HG03342 (cell line): ENCODE results near the gene DGCR2.
"Not testable (repeated sequence)": the region's sequence is repeated elsewhere in the genome, so short reads cannot be mapped to it uniquely, and the experiment has no call there.

ENCODE experiments used
- ATAC-seq: cut with Tn5 transposase; IDR thresholded peaks from one replicate; pipeline ENCODE4 v1.9.1; 2021; ENCODE audit warnings: mild to moderate bottlenecking, moderate library complexity; ENCODE audit not compliant: unreplicated experiment

Gene DGCR2

DNA sequence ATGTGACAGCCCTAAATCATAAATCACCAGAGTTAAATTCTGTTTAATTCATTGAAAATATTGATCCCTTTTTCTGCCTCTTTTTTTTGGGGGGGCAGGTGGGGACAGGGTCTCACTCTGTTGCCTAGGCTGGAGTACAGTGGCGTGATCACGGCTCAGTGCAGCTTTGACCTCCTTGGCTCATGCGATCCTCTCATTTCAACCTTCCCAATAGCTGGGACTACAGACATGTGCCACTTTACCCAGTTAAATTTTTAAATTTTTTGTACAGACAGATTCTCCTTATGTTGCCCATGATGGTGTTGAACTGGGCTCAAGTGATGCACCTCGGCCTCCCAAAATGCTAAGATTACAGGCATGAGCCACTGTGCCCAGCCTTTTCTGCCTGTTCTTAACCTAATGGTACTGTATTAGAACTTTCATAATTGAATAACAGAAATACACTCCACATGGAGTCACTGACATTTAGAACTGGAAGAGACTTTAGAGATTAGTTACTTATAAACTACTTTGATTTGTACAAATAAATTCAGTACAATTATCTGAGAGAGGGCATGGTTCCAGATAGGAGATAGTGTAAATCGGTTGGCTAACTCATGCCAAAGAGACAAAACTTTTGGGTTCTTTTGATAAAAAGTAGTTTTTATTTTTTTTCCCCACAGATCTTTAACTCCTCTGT, 109.8 kb downstream of the DGCR2 start:
- ATAC-seq, result no peak

DNA sequence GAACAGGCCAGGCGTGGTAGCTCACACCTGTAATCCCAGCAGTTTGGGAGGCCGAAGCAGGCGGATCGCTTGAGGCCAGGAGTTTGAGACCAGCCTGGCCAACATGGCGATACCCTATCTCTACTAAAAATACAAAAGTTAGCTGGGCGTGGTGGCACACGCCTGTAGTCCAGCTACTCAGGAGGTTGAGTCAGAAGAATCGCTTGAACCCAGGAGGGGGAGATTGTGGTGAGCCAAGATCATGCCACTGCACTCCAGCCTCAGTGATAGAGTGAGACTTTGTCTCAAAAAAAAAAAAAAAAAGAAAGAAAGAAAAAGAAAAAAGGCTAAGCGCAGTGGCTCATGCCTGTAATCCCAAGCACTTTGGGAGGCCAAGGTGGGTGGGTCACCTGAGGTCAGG, 110.6 kb downstream of the DGCR2 start:
- ATAC-seq, result not testable (repeated sequence)

DNA sequence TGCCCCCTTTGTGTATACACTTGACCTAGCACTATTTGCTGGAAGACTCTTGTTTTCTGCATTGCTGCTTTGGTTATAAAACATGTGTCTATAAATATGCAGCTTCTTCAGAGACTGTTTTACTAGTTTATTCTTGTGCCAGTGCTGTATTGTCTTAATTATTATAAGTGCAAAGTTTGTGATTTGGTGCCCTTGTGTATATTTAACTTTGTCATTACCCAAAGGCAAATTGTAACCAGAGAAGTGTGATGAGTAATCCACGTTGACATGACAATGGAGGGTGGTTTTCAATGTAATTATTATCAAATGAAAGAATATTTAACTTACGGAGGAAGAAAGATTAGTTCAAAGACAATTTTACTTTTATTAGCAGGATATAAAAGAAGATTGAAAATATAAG, 111.1 kb downstream of the DGCR2 start:
- ATAC-seq, result no peak

DNA sequence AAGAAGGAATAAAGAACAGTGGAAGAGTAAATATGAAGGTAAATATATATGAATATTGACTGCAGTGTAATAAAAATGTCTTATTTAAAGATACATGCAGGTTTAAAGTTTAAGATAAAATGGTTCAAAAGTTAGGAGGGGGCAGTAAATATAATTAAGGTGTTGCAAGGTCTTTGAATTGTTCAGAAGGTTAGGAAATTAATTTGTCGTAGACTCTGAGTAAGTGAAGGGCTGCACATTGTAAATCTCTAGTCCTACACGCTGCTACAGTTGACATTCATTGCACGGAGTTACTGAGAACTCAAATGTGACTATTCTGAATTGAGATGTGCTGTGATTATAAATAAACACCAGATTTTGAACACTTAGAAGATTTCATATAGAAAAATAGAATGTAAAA, 116.3 kb downstream of the DGCR2 start:
- no peak for ATAC-seq

DNA sequence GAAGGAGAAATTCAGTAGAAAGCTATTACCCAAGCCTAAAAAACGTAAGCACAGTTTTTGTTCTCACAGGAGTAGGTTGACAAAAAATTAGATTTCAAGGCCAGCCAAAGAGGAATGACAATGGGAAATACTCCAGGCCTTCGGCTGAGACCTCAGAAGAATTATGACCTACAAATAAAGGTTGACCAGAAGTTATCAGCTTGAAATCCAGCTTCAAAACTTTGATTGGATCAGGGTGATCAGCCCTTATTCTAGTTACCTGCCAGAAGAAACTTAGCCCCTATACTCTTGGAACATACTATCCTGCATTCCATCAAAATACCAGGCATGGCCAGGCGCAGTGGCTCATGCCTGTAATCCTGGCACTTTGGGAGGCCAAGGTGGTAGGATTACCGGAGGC, 117.7 kb downstream of the DGCR2 start:
- no peak for ATAC-seq

DNA sequence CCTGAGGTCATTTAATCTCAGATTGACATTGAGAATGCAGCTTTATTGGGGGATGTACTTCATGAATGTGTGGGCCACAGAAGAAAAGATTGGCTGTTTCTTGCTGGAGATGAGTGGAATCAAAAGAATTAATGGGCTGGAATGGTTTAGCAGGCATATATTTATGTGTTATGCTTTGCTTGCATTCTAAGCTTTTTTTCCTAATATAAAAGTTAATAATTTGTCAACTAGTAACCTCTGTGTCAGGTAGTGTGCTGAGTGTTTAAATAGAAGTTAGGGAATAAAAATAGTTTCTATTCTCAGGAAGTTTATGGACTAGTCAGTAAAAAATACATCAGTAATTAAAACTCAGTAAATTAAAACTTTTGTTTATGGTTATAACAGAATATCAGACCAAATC, 118.7 kb downstream of the DGCR2 start:
- ATAC-seq, result no peak

DNA sequence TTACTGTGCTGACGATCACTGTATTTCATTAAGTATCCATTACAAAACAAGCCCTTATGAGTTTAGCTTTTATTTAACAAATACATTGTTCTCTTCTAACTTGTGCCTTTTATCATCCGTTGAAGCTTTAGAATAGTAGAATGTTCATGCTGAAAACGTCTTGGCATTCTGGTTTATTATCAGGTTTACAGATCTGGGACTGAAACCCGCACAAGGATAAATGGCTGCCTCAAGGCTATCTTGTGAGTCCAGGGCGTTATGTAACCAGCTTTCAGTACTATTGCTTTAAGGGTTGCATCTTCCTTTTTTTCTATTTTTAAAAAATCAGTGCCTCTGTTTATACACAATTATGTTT, 119.6 kb downstream of the DGCR2 start:
- ATAC-seq, result no peak

DNA sequence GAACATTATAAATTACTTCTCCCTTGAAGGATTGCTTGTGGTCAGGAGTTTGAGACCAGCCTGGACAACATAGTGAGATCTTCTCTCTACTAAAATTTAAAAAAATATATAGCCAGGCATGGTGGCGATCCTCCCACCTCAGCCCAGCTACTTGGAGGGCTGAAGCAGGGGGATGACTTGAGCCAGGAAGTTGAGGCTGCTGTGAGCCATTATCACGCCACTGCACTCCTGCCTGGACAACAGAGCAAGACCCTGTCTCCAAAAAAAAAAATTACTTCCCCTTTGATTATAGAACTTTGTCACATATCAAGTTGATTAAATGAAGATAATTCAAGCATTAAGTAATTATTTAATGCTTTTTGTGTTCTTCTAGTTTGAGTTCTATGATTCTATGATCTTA, 121.0 kb downstream of the DGCR2 start:
- ATAC-seq, result no peak

DNA sequence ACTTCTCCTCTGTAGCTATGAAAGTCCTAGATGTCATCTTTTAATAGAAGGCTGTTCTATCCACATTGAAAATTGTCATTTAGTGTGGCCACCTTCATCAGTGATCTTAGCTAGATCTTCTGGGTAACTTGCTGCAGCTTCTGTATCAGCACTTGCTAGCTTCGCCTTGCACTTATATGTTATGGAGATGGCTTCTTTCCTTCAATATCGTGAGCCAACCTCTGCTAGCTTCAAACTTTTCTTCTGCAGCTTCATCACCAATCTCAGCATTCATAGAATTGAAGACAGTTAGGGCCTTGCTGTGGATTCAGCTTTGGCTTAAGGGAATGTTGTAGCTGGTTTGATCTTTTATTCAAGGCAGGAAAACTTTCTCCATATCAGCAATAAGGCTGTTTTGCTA, 122.1 kb downstream of the DGCR2 start:
- ATAC-seq, result not testable (repeated sequence)

DNA sequence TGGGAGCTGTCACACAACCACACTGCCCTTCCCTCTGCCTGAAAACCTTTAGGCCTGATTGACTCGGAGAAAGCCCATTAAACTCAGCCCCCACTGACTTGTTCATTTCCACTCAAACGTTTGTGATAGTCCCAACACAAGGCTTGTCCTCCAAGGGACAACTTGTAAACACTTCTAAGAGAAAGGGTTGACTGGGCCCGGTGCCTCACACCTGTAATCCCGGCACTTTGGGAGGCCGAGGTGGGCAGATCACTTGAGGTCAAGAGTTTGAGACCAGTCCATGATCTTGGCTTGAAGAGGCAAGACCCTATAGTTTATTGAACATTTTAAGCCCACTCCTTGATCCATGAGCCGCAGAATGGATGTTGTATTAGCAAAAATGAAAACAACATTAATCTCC, 122.8 kb downstream of the DGCR2 start:
- ATAC-seq, result no peak

DNA sequence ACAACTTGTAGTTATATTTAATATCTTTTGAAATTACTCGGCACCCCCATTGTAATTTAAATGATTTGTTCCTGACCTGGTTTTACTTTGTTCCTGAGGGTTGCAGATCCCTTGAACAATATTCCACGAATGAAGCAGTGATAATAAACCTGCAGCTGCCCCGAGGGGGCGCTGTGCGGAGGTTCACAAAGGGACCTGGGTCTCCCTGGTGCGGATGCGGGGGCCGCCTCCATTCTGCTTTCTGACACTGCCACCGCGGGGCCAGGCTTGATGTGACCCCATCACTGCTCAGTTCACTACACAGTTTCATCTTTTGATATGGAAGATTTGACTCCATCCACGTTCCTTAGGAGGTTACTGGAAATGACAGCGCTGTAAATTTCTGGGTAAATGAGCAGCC, 123.2 kb downstream of the DGCR2 start:
- ATAC-seq, result no peak

DNA sequence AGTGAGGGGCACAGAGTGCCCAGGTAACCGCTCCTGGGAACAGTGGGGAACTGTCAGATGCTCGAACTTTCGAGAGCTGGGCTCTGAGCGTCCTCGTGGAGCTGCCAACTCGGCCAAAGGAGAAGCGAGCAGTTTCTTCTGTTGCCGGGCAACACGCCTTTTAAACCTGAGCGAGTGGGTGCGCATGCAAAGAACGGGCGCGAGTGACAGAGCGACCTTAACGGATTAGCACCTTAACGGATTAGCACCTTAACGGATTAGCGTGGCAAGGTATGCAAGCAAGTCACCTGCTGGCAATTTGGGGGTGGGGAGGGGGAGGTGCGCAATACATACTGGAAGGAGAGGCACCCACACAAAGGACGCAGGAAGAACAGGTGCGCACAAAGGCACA, 124.3 kb downstream of the DGCR2 start:
- no peak for ATAC-seq

DNA sequence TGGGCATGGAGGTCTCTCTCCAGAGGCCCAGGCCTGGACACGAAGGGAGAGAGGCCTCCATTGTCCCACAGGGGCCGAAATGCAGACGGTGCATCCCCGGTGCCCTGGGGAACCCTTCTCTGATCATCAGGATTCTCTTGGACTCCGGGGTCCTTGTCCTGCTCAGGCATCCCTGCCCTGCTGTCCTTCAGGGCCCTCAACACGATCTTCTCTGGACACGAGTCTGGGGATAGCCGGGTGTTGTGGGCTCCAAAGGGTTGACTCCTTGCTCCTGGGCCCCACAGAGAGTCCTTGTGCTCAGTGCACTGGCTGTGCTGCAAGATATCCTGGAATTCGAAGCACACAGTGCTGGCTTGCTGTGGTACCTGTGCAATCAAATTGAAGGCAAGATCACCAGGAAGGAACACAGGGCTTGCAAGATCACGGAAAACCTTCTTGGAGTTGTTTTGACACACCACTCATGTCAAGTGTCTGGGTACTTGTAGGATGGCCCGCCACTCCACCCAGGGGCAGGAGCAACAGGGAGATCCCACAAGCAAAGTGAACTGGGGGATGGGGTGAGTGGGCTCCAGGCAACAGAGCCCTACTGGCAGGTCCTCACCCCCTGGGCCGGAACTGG, 124.8 kb downstream of the DGCR2 start:
- ATAC-seq, result no peak

DNA sequence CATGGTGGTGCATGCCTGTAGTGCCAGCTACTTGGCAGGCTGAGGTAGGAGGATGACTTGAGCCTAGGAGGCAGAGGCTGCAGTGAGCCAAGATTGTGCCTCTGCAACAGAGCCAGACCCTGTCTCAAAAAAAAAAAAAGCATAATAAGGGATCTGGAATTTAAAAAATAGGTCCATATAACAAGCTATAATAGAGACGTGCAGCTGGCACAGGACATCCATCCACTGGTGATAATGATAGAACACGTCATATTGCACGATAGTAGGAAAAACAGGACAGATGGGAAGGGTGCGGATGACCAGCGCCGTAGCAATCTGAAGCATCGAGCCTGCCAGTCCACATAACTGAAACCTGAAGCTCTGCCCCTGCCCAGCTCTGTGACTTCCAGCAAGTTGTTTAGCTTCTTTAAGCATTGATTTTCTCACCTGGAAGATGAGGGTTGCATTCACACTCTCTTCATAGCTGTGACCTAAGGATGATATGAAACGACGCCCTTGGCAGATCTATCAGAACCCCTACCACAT, 125.8 kb downstream of the DGCR2 start:
- ATAC-seq, result no peak

DNA sequence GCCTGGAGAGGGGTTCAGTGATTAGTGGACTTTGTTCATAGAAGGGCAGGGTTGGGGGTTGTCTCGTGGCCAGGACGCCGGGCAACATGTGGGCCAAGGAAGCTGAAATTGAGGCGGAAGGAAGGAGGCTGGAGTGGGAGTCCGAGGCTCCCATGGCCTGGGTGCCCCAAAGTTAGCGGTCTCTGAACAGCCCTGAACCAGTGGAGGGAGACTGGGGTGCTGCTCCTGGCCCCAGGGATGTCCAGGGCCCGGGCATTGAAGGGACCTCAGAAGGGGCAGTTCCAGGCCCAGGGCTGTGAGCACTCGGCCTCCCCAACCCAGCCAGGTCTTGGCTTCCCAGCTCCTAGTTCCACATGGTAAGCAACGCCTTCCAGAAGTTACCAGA, 126.9 kb downstream of the DGCR2 start:
- ATAC-seq, result no peak

DNA sequence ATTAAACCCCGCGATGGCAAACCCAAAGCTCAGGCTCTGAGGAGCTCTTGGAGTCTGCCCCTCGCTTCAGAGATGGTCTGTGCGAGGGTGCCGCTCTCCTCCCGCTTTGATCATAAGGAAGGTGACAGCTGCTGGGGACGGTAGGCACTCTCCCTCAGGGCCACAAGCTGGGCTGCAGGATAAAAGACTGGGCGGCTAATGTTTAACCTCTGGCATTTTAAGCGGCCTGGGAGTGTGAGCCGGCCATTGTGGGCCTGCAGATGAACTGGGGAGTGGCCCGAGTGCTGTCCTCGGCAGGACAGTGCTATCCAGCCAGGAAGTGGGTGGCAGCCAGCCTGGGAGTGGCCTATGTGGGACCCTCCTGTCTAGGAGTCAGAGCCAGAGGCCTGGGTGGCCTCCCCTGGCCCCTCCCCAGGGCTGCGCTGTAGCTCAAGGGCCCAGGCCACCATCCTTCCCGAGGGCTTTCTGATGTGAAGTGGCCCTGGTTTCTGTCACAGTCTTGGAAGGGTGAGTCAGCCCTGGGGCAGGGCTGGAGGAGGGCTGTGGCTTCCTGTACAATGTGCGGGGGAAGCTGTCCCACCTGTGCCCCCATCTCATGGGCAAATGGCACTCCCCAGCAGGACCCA, 127.4 kb downstream of the DGCR2 start:
- no peak for ATAC-seq

DNA sequence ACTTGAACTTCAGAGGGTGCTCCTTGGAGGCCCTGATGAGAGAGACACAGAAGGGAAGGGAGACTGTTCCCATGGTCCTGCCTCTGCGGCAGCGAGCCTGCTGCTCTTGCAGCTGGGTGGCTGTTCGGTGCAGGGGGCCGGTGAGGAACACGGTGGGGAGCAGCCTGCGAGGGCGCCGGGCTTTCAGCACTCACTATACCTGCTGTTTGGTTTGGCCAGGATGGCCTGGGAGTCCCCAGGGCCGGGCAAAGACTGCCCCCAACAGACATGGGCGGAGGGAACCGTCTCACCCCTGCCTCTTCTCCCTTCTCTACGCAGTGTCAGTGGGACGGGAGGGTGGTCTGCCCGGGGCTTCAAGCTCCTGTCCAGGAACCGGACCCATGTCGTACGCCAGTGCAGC, 128.2 kb downstream of the DGCR2 start:
- no peak for ATAC-seq

DNA sequence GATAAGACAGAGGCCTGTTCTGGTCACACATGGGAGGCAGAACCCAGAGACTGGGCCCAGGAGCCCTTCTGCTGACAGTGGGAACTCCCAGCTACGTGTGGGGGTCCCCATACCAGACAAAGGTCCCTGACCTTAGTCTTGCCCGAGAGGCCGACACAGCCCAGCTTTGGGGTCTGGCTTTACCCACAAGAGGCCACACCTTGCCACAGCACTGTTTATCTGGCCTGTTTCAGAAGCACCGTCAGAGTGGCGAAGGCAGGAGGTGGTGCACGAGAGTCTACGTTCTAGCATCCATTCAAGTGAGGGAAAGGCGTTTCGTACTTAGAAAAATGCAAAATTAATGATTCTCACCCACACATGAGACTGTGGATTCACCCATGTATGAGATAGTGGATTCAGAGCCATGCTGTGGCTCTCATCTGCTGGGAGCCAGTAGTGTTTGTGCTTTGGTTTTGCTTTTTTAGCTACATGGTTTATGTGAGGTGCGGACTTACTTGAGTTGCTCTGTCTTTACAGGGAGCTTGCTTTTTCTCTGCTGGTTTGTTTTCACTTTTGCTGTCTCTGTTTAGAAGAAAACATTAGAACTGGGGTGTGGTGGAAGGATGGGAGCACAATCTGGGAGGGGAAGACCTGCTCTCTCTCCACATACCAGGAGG, 129.5 kb downstream of the DGCR2 start:
- no peak for ATAC-seq

DNA sequence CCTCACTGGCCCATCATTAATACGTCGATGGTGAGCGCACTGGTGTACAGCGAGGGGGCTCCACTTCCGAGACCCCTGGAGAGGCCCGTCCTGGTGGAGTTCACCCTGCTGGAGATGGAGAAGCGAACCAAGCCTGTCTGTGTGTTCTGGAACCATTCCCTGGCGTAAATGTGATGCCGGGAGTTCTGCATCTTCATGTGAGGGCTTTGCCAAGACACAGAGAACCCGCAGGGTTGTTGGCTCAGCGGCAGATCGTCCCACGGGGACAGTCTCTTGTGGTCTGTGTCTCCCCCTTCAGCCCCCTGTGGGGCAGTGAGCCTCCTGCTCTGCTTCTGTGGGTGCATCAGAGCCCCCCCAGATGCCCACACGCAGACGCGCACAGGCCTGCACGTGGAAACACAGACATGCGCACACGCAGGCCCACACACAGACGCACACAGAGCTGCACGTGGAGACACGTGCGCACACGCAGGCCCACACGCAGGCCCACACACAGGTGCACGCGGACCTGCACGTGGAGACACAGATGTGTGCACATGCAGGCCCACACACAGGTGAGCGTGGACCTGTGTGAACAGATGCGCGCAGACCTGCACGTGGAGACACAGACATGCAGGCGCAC, 130.3 kb downstream of the DGCR2 start:
- no peak for ATAC-seq

DNA sequence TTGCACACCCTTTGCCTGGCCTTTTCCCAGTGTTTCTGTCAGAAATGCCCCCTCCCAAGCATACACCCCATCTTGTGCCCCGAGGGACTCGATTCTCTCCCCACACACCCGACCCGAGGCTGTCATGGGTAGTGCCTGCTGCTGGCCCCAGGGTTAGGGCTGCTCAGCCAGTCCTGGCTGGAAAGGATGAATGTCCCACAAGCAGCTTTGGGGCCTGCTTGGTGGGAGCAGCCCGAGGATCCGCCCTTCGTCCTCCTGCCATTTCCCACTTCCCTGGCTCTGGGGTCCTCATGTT, 131.1 kb downstream of the DGCR2 start:
- no peak for ATAC-seq

DNA sequence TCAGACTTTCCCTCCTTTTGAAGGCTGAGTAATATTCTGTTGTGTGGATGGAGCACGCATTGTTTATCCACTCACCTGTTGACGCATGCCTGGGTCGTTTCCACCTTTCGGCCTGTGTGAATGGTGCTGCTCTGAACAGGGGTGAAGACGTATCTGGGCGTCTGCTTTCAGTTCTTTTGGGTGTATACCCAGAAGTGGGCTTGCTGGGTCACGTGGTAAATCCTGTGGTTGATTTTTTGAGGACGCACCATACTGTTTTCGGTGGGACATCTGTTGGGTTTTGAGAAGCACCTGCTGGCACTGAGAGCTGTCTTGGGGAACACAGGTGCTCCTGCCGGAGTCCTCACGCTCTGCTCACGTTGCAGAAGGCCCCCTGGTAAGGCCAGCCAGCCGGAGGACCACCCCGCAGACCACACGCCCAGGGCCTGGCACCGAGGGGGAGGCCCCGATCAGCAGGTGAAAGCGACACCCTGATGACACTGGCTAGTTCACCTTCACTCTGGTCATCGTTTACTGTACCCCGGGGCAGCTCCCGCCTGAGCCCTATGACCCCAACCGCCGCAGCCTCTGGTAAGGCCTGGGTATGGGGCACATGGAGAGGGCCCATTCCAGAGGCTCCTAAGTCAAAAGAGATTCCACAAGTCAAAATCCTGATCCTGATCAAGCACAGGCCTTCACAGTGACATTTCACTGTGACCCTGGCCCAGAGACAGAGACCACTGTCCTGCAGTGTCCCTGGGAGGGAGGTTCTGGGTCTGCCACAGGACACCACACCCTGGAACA, 131.7 kb downstream of the DGCR2 start:
- ATAC-seq, result no peak
